IPS-NIHi7 (cell line): Measurements from ENCODE around the gene RFX6.
A peak's percentile ranks its signal among the peaks of the same experiment; 100 is the strongest.

Source experiments
- DNase-seq: peaks from one replicate; pipeline ENCODE4 v3.0.0; 2012; ENCODE audit warnings: mixed read lengths; ENCODE audit errors: extremely low spot score

RFX6 gene

GRCh38 chr6:116888732-116889360 lies 11.8 kb downstream of the RFX6 start:
- no peak for DNase-seq

- DNase-seq = no peak
Measured at GRCh38 chr6:116894669-116895068, 17.6 kb downstream of the RFX6 start.

- no peak for DNase-seq
Measured at GRCh38 chr6:116895935-116896334, 18.9 kb downstream of the RFX6 start.

- DNase-seq = no peak
Measured at GRCh38 chr6:116902634-116903033, 25.6 kb downstream of the RFX6 start.

GRCh38 chr6:116922853-116923548 lies 46.0 kb downstream of the RFX6 start:
- DNase-seq = no peak

- no peak for DNase-seq
Measured at GRCh38 chr6:116924245-116924644, 47.2 kb downstream of the RFX6 start.

GRCh38 chr6:116925088-116925794 lies 48.2 kb downstream of the RFX6 start:
- no peak for DNase-seq

- DNase-seq = no peak
Measured at GRCh38 chr6:116928677-116929076, 51.6 kb downstream of the RFX6 start.

GRCh38 chr6:116929825-116930224 lies 52.8 kb downstream of the RFX6 start:
- DNase-seq = no peak

- DNase-seq = no peak
Measured at GRCh38 chr6:116931456-116931855, 54.4 kb downstream of the RFX6 start.

GRCh38 chr6:116932496-116932895 lies 55.5 kb downstream of the RFX6 start:
- DNase-seq = no peak

GRCh38 chr6:116933485-116933884 lies 56.4 kb downstream of the RFX6 start:
- DNase-seq = no peak

- DNase-seq = no peak
Measured at GRCh38 chr6:116938305-116938704, 61.3 kb downstream of the RFX6 start.

GRCh38 chr6:116941727-116942126 lies 64.7 kb downstream of the RFX6 start:
- peak; percentile 28 for DNase-seq

- DNase-seq = no peak
Measured at GRCh38 chr6:116945809-116946208, 68.8 kb downstream of the RFX6 start.

- no peak for DNase-seq
Measured at GRCh38 chr6:116948533-116949304, 71.7 kb downstream of the RFX6 start.

GRCh38 chr6:116949964-116950363 lies 72.9 kb downstream of the RFX6 start:
- no peak for DNase-seq

- DNase-seq = no peak
Measured at GRCh38 chr6:116954335-116954734, 77.3 kb downstream of the RFX6 start.

GRCh38 chr6:116954938-116955337 lies 77.9 kb downstream of the RFX6 start:
- DNase-seq = no peak

- no peak for DNase-seq
Measured at GRCh38 chr6:116955773-116956172, 78.7 kb downstream of the RFX6 start.

GRCh38 chr6:116963972-116964371 lies 86.9 kb downstream of the RFX6 start:
- DNase-seq = no peak
